Measurements from ENCODE around the gene ACTL10.
A peak's percentile ranks its signal among the peaks of the same experiment; 100 is the strongest.

Gene ACTL10

GRCh38 chr20:33681728-33682353 lies 15.1 kb downstream of the ACTL10 start:
- Histone ChIP-seq H3K36me3 (ENCODE audit: insufficient read depth, low read length) (peaks cover 42% of the 10 kb centered on the region), H3K4me1 (ENCODE audit: insufficient read depth, low read length) (0 out of 2 replicates have a peak, but pooled peaks cover 6% of the 10 kb centered on the region), H3K9me3 (ENCODE audit: insufficient read depth, low read depth, low read length) (no peaks in the 10 kb centered on the region), H3K27me3 (ENCODE audit: insufficient read depth, low read length) (no peaks in the 10 kb centered on the region), H3K27ac (ENCODE audit: low read depth, low read length) (no peak overlapping the region), H3K9ac (ENCODE audit: low read depth, low read length) (no peak overlapping the region), H3K4me3 (ENCODE audit: low read length) (no peak overlapping the region)
- WGBS: 90% methylated on average over 9 of the region's 9 CpGs

- peak overlapping the region; percentile 20; the same call in 1 of the 2 replicates for H3K27ac ChIP-seq (ENCODE audit: low read depth, low read length)
Measured at GRCh38 chr20:33684533-33685327, 18.0 kb downstream of the ACTL10 start.

DNA sequence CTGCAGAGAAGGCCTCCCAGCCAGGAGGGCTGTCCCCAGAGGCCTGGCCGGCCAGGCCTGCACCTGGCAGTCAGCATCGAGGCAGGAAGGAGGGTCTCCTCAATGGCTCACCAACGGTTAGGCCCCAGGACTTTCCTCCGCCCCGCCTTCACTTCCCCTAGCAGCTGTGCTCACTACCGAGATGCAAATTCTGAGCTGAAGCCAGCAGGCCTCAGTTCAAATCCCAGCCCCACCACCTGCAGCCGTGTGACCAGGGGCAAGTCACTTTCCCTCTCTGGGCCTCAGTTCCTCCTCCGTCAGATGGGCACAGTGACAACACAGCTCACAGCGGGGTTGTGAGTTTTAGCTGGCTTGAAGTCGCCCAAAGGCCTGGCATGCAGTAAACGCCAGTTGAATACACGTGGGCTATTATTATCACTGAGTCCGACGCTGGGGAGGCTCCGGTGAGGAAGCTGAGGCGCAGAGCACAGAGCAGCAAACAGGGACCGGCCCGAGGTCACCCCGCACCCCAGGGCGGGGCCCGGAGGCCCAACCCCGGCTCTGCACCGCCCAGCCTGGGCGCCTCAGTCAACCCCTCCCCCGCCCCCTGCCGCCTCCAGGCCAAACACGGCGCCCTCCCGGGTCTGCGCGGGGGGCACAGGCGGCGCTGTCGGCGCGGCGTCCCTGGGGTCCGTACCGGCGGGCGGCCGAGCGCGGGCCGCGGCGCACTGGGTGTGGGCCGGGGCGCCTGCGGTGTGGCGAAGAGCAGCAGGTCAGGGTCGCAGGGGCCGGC lies 18.8 kb downstream of the ACTL10 start:
- Histone ChIP-seq H3K9me3 (ENCODE audit: insufficient read depth, low read depth, low read length) (no peaks in the 10 kb centered on the region), H3K27ac (ENCODE audit: low read depth, low read length) (peak overlapping the region; percentile 20; the same call in 1 of the 2 replicates), H3K4me3 (ENCODE audit: low read length) (peak overlapping the region; percentile 68), H3K9ac (ENCODE audit: low read depth, low read length) (peak overlapping the region; percentile 86), H3K36me3 (ENCODE audit: insufficient read depth, low read length) (peaks cover 5% of the 10 kb centered on the region; the same call in 1 of the 2 replicates), H3K4me1 (ENCODE audit: insufficient read depth, low read length) (peaks cover 15% of the 10 kb centered on the region; the same call in 1 of the 2 replicates), H3K27me3 (ENCODE audit: insufficient read depth, low read length) (peaks cover 21% of the 10 kb centered on the region)
- WGBS: under 1% methylated on average over 53 of the region's 53 CpGs

More at GRCh38 chr20:33684533-33685327, 18.0 kb downstream of the ACTL10 start:
- 33% methylated on average over 10 of the region's 10 CpGs for WGBS
- Histone ChIP-seq H3K36me3 (ENCODE audit: insufficient read depth, low read length) (peaks cover 13% of the 10 kb centered on the region), H3K9me3 (ENCODE audit: insufficient read depth, low read depth, low read length) (no peaks in the 10 kb centered on the region), H3K4me1 (ENCODE audit: insufficient read depth, low read length) (peaks cover 9% of the 10 kb centered on the region; the same call in 1 of the 2 replicates), H3K9ac (ENCODE audit: low read depth, low read length) (peak overlapping the region; percentile 86), H3K4me3 (ENCODE audit: low read length) (peak overlapping the region; percentile 68), H3K27me3 (ENCODE audit: insufficient read depth, low read length) (peaks cover 18% of the 10 kb centered on the region)

- H3K27ac ChIP-seq (ENCODE audit: low read depth, low read length): peak within 1 kb of the TSS; percentile 20; the same call in 1 of the 2 replicates
- WGBS: 3% methylated on average over 101 of the region's 101 CpGs
- H3K4me1 ChIP-seq (ENCODE audit: insufficient read depth, low read length): peaks cover 15% of the 10 kb centered on the region; the same call in 1 of the 2 replicates
- peaks cover 23% of the 10 kb centered on the region for H3K27me3 ChIP-seq (ENCODE audit: insufficient read depth, low read length)
- H3K9ac ChIP-seq (ENCODE audit: low read depth, low read length): peak within 1 kb of the TSS; percentile 86
- no peaks in the 10 kb centered on the region for H3K9me3 ChIP-seq (ENCODE audit: insufficient read depth, low read depth, low read length)
- H3K4me3 ChIP-seq (ENCODE audit: low read length): peak within 1 kb of the TSS; percentile 68
- H3K36me3 ChIP-seq (ENCODE audit: insufficient read depth, low read length): no peaks in the 10 kb centered on the region
Measured at GRCh38 chr20:33686100-33686983, 19.6 kb downstream of the ACTL10 start, which contains the start of gene E2F1. E2F1 (minus strand) TSS chr20:33686385; CDS start chr20:33686264, 121 bp downstream.

- Histone ChIP-seq H3K9ac (ENCODE audit: low read depth, low read length) (peak overlapping the region; percentile 2; the same call in 1 of the 2 replicates), H3K4me3 (ENCODE audit: low read length) (peak overlapping the region; percentile 42)
- WGBS: 86% methylated on average over 14 of the region's 14 CpGs
Measured at GRCh38 chr20:33686984-33687366, 20.2 kb downstream of the ACTL10 start.

GRCh38 chr20:33687370-33687915 lies 20.7 kb downstream of the ACTL10 start:
- H3K27ac ChIP-seq (ENCODE audit: low read depth, low read length): no peak overlapping the region
- WGBS: 88% methylated on average over 8 of the region's 8 CpGs
- H3K9ac ChIP-seq (ENCODE audit: low read depth, low read length): no peak overlapping the region

More at GRCh38 chr20:33686984-33687366, 20.2 kb downstream of the ACTL10 start:
- Histone ChIP-seq H3K27me3 (ENCODE audit: insufficient read depth, low read length) (peaks cover 23% of the 10 kb centered on the region), H3K4me1 (ENCODE audit: insufficient read depth, low read length) (peaks cover 15% of the 10 kb centered on the region; the same call in 1 of the 2 replicates), H3K9me3 (ENCODE audit: insufficient read depth, low read depth, low read length) (no peaks in the 10 kb centered on the region), H3K27ac (ENCODE audit: low read depth, low read length) (no peak overlapping the region), H3K36me3 (ENCODE audit: insufficient read depth, low read length) (no peaks in the 10 kb centered on the region)

GRCh38 chr20:33687993-33688937 lies 21.5 kb downstream of the ACTL10 start:
- H3K36me3 ChIP-seq (ENCODE audit: insufficient read depth, low read length): no peaks in the 10 kb centered on the region
- no peak overlapping the region for H3K4me3 ChIP-seq (ENCODE audit: low read length)
- peaks cover 17% of the 10 kb centered on the region for H3K4me1 ChIP-seq (ENCODE audit: insufficient read depth, low read length)
- peaks cover 23% of the 10 kb centered on the region for H3K27me3 ChIP-seq (ENCODE audit: insufficient read depth, low read length)
- H3K9me3 ChIP-seq (ENCODE audit: insufficient read depth, low read depth, low read length): no peaks in the 10 kb centered on the region
- H3K27ac ChIP-seq (ENCODE audit: low read depth, low read length): no peak overlapping the region
- H3K9ac ChIP-seq (ENCODE audit: low read depth, low read length): no peak overlapping the region
- 93% methylated on average over 3 of the region's 3 CpGs for WGBS

More at GRCh38 chr20:33687370-33687915, 20.7 kb downstream of the ACTL10 start:
- Histone ChIP-seq H3K36me3 (ENCODE audit: insufficient read depth, low read length) (no peaks in the 10 kb centered on the region), H3K27me3 (ENCODE audit: insufficient read depth, low read length) (peaks cover 23% of the 10 kb centered on the region), H3K4me1 (ENCODE audit: insufficient read depth, low read length) (peaks cover 15% of the 10 kb centered on the region; the same call in 1 of the 2 replicates), H3K9me3 (ENCODE audit: insufficient read depth, low read depth, low read length) (no peaks in the 10 kb centered on the region), H3K4me3 (ENCODE audit: low read length) (no peak overlapping the region)

DNA sequence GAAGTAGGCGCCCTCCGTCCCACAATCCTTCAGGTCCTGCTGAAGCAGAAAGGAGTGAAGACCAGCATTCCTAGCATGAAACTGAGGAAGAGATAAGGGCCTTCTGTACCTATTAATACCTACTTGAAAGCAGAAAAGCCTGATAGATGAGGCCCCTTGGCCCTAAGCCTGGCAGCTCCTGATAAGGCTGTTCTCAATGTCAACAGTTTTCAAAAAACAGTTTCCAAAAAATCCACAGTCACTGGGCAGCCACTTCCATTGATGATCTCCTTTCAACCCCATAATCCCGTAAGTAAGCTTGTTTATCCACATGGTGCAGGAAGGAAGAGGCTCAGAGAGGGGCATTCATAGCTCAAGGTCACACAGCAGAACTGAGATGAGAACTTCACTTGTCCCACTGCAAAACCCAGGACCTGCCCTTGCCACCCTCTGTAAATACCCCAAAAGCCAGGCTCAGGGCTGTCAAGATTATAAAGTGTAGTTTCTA lies 22.2 kb downstream of the ACTL10 start:
- peaks cover 20% of the 10 kb centered on the region for H3K4me1 ChIP-seq (ENCODE audit: insufficient read depth, low read length)
- 87% methylated on average over 3 of the region's 3 CpGs for WGBS

DNA sequence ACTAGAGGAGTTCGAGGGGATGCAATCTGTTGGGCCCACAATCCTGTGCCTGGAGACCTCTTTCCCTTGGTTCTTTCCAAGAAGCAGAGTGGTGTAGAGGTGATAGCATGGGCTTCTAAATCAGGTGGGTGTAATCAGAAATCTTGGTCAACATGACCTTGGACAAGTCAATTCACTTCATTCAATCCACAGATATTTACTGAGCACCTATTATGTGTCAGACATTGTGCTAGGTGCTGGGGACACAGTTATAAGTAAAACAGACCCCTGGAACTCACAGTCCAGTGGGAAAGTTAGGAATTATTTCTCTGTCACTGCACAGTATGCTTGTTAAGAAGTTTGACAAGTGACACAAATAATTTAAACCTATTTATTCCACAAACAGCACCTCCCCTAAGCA lies 22.8 kb downstream of the ACTL10 start:
- H3K9ac ChIP-seq (ENCODE audit: low read depth, low read length): no peak overlapping the region
- peaks cover 26% of the 10 kb centered on the region for H3K4me1 ChIP-seq (ENCODE audit: insufficient read depth, low read length)
- H3K4me3 ChIP-seq (ENCODE audit: low read length): no peak overlapping the region
- no peak overlapping the region for H3K27ac ChIP-seq (ENCODE audit: low read depth, low read length)
- H3K27me3 ChIP-seq (ENCODE audit: insufficient read depth, low read length): peaks cover 23% of the 10 kb centered on the region
- no peaks in the 10 kb centered on the region for H3K9me3 ChIP-seq (ENCODE audit: insufficient read depth, low read depth, low read length)
- 100% methylated on average over 1 of the region's 1 CpG for WGBS
- no peaks in the 10 kb centered on the region for H3K36me3 ChIP-seq (ENCODE audit: insufficient read depth, low read length)

More for the DNA sequence above, 22.2 kb downstream of the ACTL10 start:
- no peaks in the 10 kb centered on the region for H3K36me3 ChIP-seq (ENCODE audit: insufficient read depth, low read length)
- H3K27ac ChIP-seq (ENCODE audit: low read depth, low read length): no peak overlapping the region
- H3K4me3 ChIP-seq (ENCODE audit: low read length): no peak overlapping the region
- H3K27me3 ChIP-seq (ENCODE audit: insufficient read depth, low read length): peaks cover 23% of the 10 kb centered on the region
- no peaks in the 10 kb centered on the region for H3K9me3 ChIP-seq (ENCODE audit: insufficient read depth, low read depth, low read length)
- H3K9ac ChIP-seq (ENCODE audit: low read depth, low read length): no peak overlapping the region

Measured in HUES64 (cell line).